Osteocyte (in vitro differentiated cells): ENCODE measurements around the gene CCDC192. TPM values are rescaled to one million over a fixed set of nuclear protein-coding genes. Genes with fewer than 3 reads are reported as not detected.

Experiments
- DNase-seq: peaks from one replicate; pipeline ENCODE4 v3.0.0; 2021; ENCODE audit warnings: mixed read lengths; ENCODE audit not compliant: unreplicated experiment; ENCODE audit errors: extremely low spot score
- H3K27ac Mint-ChIP-seq: one replicate; pipeline ENCODE4 v1.8.0; 2021; ENCODE audit warnings: mild to moderate bottlenecking, mixed read lengths; ENCODE audit not compliant: unreplicated experiment
- H3K27me3 Mint-ChIP-seq: one replicate; pipeline ENCODE4 v1.8.0; 2021; ENCODE audit warnings: mixed read lengths; ENCODE audit not compliant: unreplicated experiment
- H3K36me3 Mint-ChIP-seq: one replicate; pipeline ENCODE4 v1.8.0; 2021; ENCODE audit warnings: mixed read lengths; ENCODE audit not compliant: unreplicated experiment
- H3K4me1 Mint-ChIP-seq: one replicate; pipeline ENCODE4 v1.8.0; 2021; ENCODE audit warnings: mixed read lengths; ENCODE audit not compliant: unreplicated experiment
- H3K4me3 Mint-ChIP-seq: one replicate; pipeline ENCODE4 v1.8.0; 2021; ENCODE audit warnings: mild to moderate bottlenecking, moderate library complexity, mixed read lengths; ENCODE audit not compliant: unreplicated experiment
- H3K9me3 Mint-ChIP-seq: one replicate; pipeline ENCODE4 v1.8.0; 2021; ENCODE audit warnings: mixed read lengths; ENCODE audit not compliant: unreplicated experiment
- CTCF ChIP-seq: fragments of 200-600 bp; sonication (generic); IDR thresholded peaks from 2 replicates; pipeline ENCODE4 v1.5.0; 2021; ENCODE audit warnings: antibody characterized with exemption, mild to moderate bottlenecking, moderate library complexity
- total RNA-seq: library from RNA; stranded (reverse); gene quantifications from 2 replicates; pipeline ENCODE4 v1.2.1, GENCODE V29; 2021

Gene CCDC192
- total RNA-seq, 1 donor from 2014 or later: not detected

- H3K27me3 Mint-ChIP-seq: no peaks in the 10 kb centered on the region
- H3K4me3 Mint-ChIP-seq: no peak overlapping the region
- peaks cover 16% of the 10 kb centered on the region for H3K4me1 Mint-ChIP-seq
- H3K36me3 Mint-ChIP-seq: no peaks in the 10 kb centered on the region
- no peak overlapping the region for H3K27ac Mint-ChIP-seq
- H3K9me3 Mint-ChIP-seq: peaks cover 13% of the 10 kb centered on the region
- no peak for TF ChIP-seq CTCF
- DNase-seq: no peak
Measured at GRCh38 chr5:127680595-127680994, 22.6 kb upstream of the CCDC192 start.

DNA sequence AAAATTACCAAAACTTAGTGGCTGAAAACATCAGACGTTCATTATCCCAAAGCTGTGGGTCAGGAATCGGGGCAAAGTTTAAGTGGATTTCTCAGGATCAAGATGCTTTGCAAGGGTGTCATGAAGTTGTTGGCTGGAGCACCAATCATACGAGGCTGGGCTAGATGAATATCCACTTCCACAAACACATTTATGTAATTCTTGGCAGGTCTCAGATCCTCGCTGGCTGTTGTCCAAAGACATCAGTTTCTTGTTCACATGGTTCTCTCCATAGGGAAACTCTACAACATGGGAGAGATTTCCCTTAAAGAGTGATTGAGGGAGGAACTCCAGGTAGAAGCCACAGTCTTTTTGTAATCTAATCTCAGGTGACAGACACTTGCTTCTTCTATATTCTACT, 20.2 kb upstream of the CCDC192 start:
- Mint-ChIP-seq H3K27me3 (no peaks in the 10 kb centered on the region), H3K9me3 (peaks cover 12% of the 10 kb centered on the region), H3K4me3 (no peak overlapping the region), H3K4me1 (peaks cover 25% of the 10 kb centered on the region), H3K27ac (no peak overlapping the region), H3K36me3 (no peaks in the 10 kb centered on the region)
- DNase-seq: no peak
- no peak for TF ChIP-seq CTCF

DNA sequence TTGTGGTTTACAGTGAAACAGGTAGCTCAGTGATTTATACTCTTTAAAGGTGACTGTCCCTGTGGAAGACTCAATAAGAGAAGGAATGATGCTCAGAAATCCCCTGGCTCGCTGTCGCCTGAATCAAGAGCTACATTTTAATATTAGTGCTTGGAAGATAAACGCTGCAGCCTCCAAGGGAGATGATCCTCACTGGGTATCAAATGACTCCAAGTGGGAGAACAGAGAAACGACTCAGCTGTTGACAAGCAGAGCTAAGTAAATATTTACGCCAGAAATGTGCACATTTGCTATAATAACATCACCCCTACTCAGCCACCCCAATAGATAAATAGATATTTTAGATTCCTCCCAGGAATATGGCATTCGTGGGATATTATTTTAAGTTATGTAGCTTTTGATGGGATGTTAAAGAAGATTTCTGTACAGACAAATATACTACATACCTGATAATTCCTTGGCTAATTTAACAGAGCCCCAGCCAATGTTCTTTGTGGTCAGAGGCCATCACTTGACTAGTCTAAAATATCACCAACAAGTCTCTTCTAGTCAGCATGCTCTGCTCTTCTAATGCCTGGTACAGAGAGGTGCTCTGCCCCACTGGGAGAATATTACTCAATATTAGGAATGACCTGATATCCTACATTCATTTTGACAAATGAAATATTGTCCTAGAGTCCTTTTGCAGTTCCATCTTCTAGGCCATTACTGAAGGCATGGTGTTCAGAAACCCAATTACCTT, 18.3 kb upstream of the CCDC192 start:
- Mint-ChIP-seq H3K4me3 (no peak overlapping the region), H3K9me3 (peaks cover 12% of the 10 kb centered on the region), H3K27me3 (no peaks in the 10 kb centered on the region), H3K4me1 (peaks cover 25% of the 10 kb centered on the region), H3K27ac (no peak overlapping the region), H3K36me3 (no peaks in the 10 kb centered on the region)
- DNase-seq: no peak
- no peak for TF ChIP-seq CTCF

DNA sequence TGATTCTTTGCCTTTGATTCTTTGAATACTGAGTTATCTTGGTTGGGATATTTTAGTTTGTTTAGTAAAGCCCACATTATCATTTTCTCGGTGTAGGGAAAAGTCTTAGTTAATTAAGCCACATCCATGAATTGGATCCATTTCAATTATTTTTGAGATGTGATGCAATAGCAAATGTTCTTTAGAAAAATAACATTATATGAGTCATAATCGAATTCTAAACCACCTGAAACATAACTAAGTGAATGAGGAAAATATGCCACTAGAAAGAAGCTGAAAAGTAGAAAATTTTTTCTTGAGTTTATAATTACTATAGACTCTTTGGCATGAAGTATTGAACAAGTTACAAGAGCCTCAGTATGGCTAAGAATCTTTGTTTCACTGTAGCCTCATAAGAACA, 17.5 kb upstream of the CCDC192 start:
- peaks cover 24% of the 10 kb centered on the region for H3K4me1 Mint-ChIP-seq
- no peak for TF ChIP-seq CTCF
- H3K27me3 Mint-ChIP-seq: no peaks in the 10 kb centered on the region
- H3K36me3 Mint-ChIP-seq: no peaks in the 10 kb centered on the region
- DNase-seq: no peak
- H3K27ac Mint-ChIP-seq: no peak overlapping the region
- H3K9me3 Mint-ChIP-seq: peaks cover 12% of the 10 kb centered on the region
- no peak overlapping the region for H3K4me3 Mint-ChIP-seq

DNA sequence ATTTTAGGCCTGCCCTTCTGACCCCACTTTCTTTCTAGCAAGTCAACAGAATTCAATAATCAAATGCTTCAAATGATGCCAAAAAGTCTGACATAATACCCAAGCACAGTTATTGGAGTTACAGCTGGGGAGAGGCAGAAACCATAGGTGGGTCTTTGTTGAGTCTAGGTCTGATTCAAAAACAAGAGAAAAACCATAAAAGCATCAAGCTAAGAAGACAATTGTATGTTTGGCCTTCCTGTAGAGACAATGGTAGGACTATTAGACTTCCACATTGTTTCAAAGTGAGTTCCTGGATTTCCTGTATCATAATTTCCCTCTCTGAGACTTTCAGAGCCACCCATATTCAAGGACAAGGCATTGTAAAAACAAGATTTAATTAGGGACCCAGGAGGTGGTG, 16.8 kb upstream of the CCDC192 start:
- no peak for TF ChIP-seq CTCF
- H3K4me1 Mint-ChIP-seq: peaks cover 22% of the 10 kb centered on the region
- DNase-seq: no peak
- H3K4me3 Mint-ChIP-seq: no peak overlapping the region
- peaks cover 12% of the 10 kb centered on the region for H3K9me3 Mint-ChIP-seq
- no peak overlapping the region for H3K27ac Mint-ChIP-seq
- no peaks in the 10 kb centered on the region for H3K27me3 Mint-ChIP-seq
- H3K36me3 Mint-ChIP-seq: no peaks in the 10 kb centered on the region
